ENCODE measurements around the gene PRMT9.

PRMT9 gene

DNA sequence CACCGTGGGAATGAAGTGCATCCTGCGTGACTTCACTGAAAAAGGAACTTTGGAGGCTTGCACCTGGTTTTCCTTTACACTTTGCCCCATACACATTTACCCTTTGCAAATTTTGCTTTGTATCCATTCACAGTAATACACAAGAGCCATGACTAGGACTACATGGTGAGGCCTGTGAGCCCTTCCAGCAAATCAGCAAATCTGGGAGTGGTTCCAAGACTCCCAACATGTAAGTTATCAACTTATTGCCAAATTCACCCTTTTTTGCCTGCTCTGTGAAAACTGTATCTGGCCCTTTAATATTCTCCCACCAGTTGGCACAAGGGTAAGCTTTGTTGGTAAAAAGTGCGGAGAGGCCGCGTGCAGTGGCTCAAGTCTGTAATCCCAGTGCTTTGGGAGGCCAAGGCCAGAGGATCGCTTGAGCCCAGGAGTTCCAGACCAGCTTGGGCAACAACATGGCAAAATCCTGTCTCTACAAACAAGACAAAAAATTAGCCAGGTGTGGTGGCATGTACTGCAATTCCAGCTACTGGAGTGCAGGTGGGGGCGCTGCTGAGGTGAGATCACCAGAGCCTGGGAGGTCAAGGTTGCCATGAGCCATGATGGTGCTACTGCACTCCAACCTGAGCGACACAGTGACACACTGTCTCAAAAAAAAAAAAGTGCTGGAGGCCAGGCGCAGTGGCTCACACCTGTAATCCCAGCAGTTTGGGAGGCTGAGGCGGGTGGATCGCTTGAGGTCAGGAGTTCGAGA lies 5.0 kb downstream of the PRMT9 start:
- no peak overlapping the region for H3K4me3 ChIP-seq (ENCODE audit: low read depth, low read length)
- DNase-seq (ENCODE audit: low read depth): peak; percentile 27
- TF ChIP-seq, protein P1, sequence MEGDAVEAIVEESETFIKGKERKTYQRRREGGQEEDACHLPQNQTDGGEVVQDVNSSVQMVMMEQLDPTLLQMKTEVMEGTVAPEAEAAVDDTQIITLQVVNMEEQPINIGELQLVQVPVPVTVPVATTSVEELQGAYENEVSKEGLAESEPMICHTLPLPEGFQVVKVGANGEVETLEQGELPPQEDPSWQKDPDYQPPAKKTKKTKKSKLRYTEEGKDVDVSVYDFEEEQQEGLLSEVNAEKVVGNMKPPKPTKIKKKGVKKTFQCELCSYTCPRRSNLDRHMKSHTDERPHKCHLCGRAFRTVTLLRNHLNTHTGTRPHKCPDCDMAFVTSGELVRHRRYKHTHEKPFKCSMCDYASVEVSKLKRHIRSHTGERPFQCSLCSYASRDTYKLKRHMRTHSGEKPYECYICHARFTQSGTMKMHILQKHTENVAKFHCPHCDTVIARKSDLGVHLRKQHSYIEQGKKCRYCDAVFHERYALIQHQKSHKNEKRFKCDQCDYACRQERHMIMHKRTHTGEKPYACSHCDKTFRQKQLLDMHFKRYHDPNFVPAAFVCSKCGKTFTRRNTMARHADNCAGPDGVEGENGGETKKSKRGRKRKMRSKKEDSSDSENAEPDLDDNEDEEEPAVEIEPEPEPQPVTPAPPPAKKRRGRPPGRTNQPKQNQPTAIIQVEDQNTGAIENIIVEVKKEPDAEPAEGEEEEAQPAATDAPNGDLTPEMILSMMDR (IDR thresholded peaks at IDR 0.05; ENCODE audit: low read depth, low read length, missing control alignments): peak; percentile 51

DNA sequence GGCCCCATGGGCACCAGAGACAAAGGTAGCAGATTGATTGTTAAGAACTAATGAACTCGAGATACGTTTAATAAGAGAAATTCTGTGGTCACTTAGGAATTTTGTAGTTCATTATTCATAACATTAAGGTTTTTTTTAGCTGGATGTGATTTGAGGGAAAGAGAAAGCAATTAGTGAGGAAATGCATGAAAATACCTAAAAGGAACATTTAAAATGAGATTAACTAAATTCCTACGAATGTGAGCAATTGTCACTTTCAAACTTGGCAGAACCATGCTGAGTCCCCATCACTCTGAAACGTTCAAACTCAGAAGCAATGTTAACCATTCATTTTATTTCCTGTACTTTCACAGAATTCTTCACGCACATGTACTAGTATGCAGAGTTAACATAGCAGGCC lies 5.9 kb downstream of the PRMT9 start:
- TF ChIP-seq, protein P1 (IDR thresholded peaks at IDR 0.05; ENCODE audit: low read depth, low read length, missing control alignments): no peak
- DNase-seq (ENCODE audit: low read depth): no peak
- H3K4me3 ChIP-seq (ENCODE audit: low read depth, low read length): no peak overlapping the region

DNA sequence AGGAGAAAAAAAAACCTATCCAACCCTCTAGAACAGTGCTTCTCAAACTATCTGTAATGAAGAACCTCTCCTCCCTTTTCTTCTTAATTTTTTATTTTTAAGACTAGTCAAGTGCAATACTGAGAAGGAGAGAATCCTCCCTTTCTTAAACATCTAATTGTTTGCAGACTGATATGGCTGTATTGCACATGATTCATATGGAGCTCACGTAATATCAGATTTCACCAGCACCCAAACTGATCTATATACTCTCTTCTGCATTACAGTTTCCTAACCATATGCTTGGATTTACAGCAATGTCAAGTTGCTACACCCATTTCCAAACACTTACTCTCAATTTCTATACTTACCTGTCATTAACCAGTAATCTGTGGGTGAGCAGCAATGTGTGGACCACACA lies 9.5 kb downstream of the PRMT9 start:
- TF ChIP-seq, protein P1 (IDR thresholded peaks at IDR 0.05; ENCODE audit: low read depth, low read length, missing control alignments): no peak
- no peak overlapping the region for H3K4me3 ChIP-seq (ENCODE audit: low read depth, low read length)
- no peak for DNase-seq (ENCODE audit: low read depth)

DNA sequence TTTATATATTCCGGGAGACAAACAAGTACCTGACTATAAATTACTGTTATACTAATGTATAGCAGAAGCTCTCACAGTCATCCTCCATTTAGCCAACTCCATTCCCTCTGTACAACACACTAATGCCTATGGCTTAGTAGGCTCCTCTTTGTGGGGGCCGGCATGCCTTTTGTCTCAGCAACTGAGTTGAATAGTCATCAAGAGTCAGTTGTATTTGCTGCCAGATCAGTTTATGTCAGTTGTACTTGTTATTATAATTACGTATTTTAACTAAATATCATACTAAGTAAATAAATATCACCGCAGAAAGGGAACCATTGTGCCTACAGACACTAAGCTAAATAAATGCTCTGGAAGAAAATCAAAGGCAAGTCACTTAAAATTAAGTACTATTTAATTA lies 9.9 kb downstream of the PRMT9 start:
- TF ChIP-seq, protein P1 (IDR thresholded peaks at IDR 0.05; ENCODE audit: low read depth, low read length, missing control alignments): no peak
- no peak overlapping the region for H3K4me3 ChIP-seq (ENCODE audit: low read depth, low read length)
- DNase-seq (ENCODE audit: low read depth): no peak

DNA sequence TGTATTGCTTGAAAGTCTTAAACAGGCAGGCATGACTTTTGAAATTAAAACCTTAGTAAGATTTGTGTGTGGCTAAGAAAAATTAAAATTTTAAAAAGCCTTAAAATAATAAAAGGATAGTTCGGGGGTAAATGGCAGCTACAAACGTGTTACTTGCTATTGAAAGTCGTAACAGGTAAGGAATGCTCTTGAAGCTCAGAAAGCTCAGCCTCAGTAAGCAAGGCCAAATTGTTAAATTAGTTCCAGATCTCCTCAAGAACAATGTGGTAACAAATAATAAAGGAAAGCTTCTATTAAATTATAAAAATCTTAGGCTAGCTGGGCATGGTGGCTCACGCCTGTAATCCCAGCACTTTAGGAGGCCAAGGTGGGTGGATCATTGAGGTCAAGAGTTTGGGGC lies 25.5 kb downstream of the PRMT9 start:
- no peak overlapping the region for H3K4me3 ChIP-seq (ENCODE audit: low read depth, low read length)
- DNase-seq (ENCODE audit: low read depth): no peak
- TF ChIP-seq, protein P1 (IDR thresholded peaks at IDR 0.05; ENCODE audit: low read depth, low read length, missing control alignments): no peak

DNA sequence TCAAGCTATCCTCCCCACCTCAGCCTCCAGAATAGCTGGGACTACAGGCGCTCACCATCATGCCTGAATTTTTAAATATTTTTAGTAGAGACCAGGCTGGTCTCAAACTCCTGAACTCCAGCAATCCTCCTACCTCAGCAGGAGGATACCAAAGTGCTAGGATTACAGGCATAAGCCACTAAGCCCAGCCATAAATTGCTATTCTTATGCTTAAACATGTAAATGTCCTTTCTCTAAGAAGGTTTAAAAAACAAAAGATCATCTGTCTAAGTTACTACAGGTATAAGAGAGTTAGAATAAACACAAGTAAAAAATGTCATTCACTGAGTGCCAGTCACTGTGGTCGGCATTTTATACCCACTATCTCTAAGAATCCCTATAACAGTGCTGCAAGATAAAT lies 28.3 kb downstream of the PRMT9 start:
- no peak for DNase-seq (ENCODE audit: low read depth)
- no peak overlapping the region for H3K4me3 ChIP-seq (ENCODE audit: low read depth, low read length)
- TF ChIP-seq, protein P1 (IDR thresholded peaks at IDR 0.05; ENCODE audit: low read depth, low read length, missing control alignments): no peak

DNA sequence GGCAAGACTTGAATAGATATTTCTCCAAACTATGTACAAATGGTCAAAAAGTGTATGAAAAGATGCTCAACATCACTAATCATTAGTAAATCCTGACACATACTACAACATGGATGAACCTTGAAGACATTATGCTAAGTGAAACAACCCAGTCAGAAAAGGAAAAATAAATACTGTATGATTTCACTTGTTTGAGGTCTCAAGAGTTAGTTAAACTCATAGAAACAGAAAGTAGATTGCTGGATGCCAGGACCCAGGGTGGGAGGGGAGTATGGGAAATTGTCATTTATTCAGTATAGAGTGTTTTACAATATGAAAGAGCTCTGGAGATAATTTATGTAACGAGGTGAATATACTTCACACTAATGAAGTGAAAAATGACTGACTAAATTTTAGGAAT lies 32.4 kb downstream of the PRMT9 start:
- no peak for DNase-seq (ENCODE audit: low read depth)
- TF ChIP-seq, protein P1 (IDR thresholded peaks at IDR 0.05; ENCODE audit: low read depth, low read length, missing control alignments): no peak
- no peak overlapping the region for H3K4me3 ChIP-seq (ENCODE audit: low read depth, low read length)

Measured in GM12864 (cell line).